ENCODE data around the gene HAAO.

DNA sequence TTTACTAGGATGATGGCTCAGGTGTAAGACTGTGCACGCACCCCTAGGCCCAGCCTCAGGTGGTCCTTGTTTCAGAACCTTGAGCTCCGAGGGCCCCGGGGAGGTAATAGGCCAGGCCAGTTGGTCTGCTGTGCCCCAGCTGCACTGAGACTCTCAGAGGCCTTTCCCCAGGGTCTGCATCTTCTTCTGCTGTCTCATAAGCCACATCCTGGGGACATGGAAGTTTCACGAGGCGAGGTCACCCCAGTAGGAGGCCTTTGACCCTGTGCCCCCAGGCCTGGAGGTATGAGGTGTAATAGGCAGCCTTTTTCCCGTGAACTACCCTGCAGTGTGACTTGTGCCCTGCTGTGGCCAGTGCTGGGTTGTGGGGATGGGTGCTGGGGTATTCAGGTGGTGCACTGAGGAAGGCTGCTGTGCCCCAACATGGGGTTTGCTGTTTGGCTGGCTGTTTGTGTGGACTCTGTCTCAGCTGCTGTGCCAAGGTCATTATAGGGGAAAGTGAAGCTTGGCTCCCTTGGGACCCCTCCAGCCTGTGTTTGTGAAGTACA is 35.3 kb downstream of the HAAO start:
- TF ChIP-seq POLR2A (IDR thresholded peaks at IDR 0.05; ENCODE audit: low read length) (no peak), GATA1 (IDR thresholded peaks at IDR 0.05; ENCODE audit: low read depth, low read length) (no peak)

Measured in erythroblast (primary cell).